ENCODE results near the gene NKX1-2. TPM values are rescaled to one million over a fixed set of nuclear protein-coding genes. Genes with fewer than 3 reads are reported as not detected.

The NKX1-2 gene
- total and polyA plus RNA-seq, 2 of the 8 experiments (the other 6 are each of a cell fraction or from before 2014, with no cell fraction given), result 12.7 to 34.9 TPM

- TF ChIP-seq YY1 (IDR thresholded peaks at IDR 0.05; ENCODE audit: low read depth, low read length) (peak; percentile 75; the same call in 1 of the 2 replicates), ATF3 (IDR thresholded peaks at IDR 0.05; ENCODE audit: insufficient read depth, low read depth, low read length) (peak; percentile 35; the same call in 1 of the 2 replicates), MAX (IDR thresholded peaks at IDR 0.05) (peak; percentile 22; the same call in 1 of the 2 replicates), CBX8 (IDR thresholded peaks at IDR 0.05; ENCODE audit: borderline replicate concordance, low read depth, low read length) (no peak), RBBP5 (IDR thresholded peaks at IDR 0.05; ENCODE audit: borderline replicate concordance, low read depth, low read length) (peak; percentile 84; the same call in 1 of the 2 replicates), USF2 (IDR thresholded peaks at IDR 0.05; ENCODE audit: low read length) (no peak), CHD7 (IDR thresholded peaks at IDR 0.05; ENCODE audit: insufficient replicate concordance, low read length) (no peak), CREB1 (IDR thresholded peaks at IDR 0.05) (peak; percentile 86)
These were observed 12.0 kb upstream of the NKX1-2 start, which contains the start of gene LHPP (continued) for GRCh38 chr10:124461642-124462347.

All from H1 (cell line).